RWPE2 (cell line): ENCODE results near the gene KRT32.

Source experiments
- ATAC-seq: fragments of 200-7000 bp; cut with Tn5 transposase; 3 replicates; pipeline ENCODE4 v1.9.1; 2021; ENCODE audit warnings: low read depth
- DNase-seq: peaks from one replicate; pipeline ENCODE4 v3.0.0-alpha.2; 2020; ENCODE audit warnings: low spot score
- H3K27ac ChIP-seq: fragments of 450-650 bp; 2 replicates; pipeline ENCODE4 v1.5.1; 2017; ENCODE audit warnings: mild to moderate bottlenecking; ENCODE audit not compliant: poor library complexity, severe bottlenecking
- H3K27me3 ChIP-seq: fragments of 250-450 bp; sonication (Bioruptor Pico); 2 replicates; pipeline ENCODE4 v1.5.1; 2021; ENCODE audit warnings: mild to moderate bottlenecking, moderate library complexity; ENCODE audit not compliant: insufficient read depth, poor library complexity, severe bottlenecking
- H3K36me3 ChIP-seq: fragments of 250-450 bp; sonication (Bioruptor Pico); 2 replicates; pipeline ENCODE4 v1.5.1; 2020; ENCODE audit warnings: low read depth, mild to moderate bottlenecking, moderate library complexity
- H3K4me1 ChIP-seq: fragments of 250-450 bp; sonication (Bioruptor Pico); 2 replicates; pipeline ENCODE4 v1.5.1; 2021; ENCODE audit warnings: mild to moderate bottlenecking, moderate library complexity; ENCODE audit not compliant: insufficient read depth, poor library complexity, severe bottlenecking
- H3K4me3 ChIP-seq: fragments of 250-450 bp; sonication (Bioruptor Pico); 2 replicates; pipeline ENCODE4 v1.5.1; 2021; ENCODE audit warnings: mild to moderate bottlenecking, moderate library complexity; ENCODE audit not compliant: severe bottlenecking
- H3K9me3 ChIP-seq: fragments of 250-450 bp; sonication (Bioruptor Pico); 2 replicates; pipeline ENCODE4 v1.5.1; 2021; ENCODE audit warnings: mild to moderate bottlenecking, moderate library complexity; ENCODE audit not compliant: severe bottlenecking
- TF ChIP-seq, protein P1 (sequence below): fragments of 450-650 bp; IDR thresholded peaks from one replicate; pipeline ENCODE4 v1.5.1; 2017; ENCODE audit warnings: mild to moderate bottlenecking, moderate library complexity; ENCODE audit not compliant: poor library complexity, severe bottlenecking

KRT32 gene

GRCh38 chr17:41476866-41477815 is 10.0 kb upstream of the KRT32 start:
- Histone ChIP-seq H3K4me3 (no peak overlapping the region), H3K4me1 (no peaks in the 10 kb centered on the region), H3K9me3 (no peaks in the 10 kb centered on the region), H3K36me3 (no peaks in the 10 kb centered on the region), H3K27me3 (no peaks in the 10 kb centered on the region), H3K27ac (no peak overlapping the region)
- ATAC-seq (no peak), DNase-seq (no peak)
- TF ChIP-seq, protein P1, sequence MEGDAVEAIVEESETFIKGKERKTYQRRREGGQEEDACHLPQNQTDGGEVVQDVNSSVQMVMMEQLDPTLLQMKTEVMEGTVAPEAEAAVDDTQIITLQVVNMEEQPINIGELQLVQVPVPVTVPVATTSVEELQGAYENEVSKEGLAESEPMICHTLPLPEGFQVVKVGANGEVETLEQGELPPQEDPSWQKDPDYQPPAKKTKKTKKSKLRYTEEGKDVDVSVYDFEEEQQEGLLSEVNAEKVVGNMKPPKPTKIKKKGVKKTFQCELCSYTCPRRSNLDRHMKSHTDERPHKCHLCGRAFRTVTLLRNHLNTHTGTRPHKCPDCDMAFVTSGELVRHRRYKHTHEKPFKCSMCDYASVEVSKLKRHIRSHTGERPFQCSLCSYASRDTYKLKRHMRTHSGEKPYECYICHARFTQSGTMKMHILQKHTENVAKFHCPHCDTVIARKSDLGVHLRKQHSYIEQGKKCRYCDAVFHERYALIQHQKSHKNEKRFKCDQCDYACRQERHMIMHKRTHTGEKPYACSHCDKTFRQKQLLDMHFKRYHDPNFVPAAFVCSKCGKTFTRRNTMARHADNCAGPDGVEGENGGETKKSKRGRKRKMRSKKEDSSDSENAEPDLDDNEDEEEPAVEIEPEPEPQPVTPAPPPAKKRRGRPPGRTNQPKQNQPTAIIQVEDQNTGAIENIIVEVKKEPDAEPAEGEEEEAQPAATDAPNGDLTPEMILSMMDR = no peak

DNA sequence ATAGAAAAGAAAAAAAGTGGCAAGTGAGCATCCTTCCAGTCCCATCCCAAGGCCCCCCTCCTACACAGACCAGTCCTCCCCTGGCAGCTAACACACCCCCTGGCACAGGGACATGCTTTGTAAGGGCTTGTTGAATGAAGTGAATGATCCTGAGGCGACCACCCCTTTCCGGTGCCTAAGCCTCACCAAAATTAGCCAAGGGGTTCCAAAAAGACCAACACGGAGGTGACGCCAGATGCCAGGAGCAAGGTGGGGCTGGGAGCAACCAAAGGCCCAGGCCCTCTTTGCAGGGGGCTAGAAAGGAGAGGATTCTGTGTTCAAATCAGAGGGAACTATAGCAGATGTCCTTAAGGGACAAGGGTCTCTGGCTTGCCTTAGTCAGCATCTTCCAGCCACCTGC is 8.2 kb upstream of the KRT32 start:
- TF ChIP-seq, protein P1 = no peak

DNA sequence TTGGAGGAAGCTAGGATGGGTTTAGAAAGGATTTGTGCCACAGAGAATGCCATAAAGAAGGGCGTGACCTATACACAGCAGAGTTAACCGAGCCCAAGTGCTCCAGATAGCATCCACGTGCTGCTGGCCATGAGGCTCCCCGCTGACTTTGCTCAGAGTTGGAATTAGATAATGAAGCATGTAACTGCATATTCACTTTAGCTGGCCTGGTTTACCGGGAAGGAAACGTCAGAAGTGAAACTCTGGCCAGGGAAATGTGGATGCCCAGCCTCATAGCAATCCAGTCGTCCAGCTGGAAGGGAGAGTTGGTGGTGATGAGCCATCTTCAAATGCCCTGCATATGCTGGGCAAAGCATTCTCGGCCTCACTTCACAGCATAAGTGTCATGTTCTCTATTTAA is 7.7 kb upstream of the KRT32 start:
- DNase-seq (no peak), ATAC-seq (no peak)
- Histone ChIP-seq H3K4me1 (no peaks in the 10 kb centered on the region), H3K27ac (no peak overlapping the region), H3K4me3 (no peak overlapping the region), H3K27me3 (no peaks in the 10 kb centered on the region), H3K36me3 (no peaks in the 10 kb centered on the region), H3K9me3 (no peaks in the 10 kb centered on the region)
- TF ChIP-seq, protein P1 = no peak

More for the DNA sequence above, 8.2 kb upstream of the KRT32 start:
- no peaks in the 10 kb centered on the region for H3K9me3 ChIP-seq
- no peak overlapping the region for H3K27ac ChIP-seq
- H3K4me3 ChIP-seq = no peak overlapping the region
- H3K27me3 ChIP-seq = no peaks in the 10 kb centered on the region
- no peak for DNase-seq
- no peaks in the 10 kb centered on the region for H3K4me1 ChIP-seq
- ATAC-seq = no peak
- H3K36me3 ChIP-seq = no peaks in the 10 kb centered on the region

DNA sequence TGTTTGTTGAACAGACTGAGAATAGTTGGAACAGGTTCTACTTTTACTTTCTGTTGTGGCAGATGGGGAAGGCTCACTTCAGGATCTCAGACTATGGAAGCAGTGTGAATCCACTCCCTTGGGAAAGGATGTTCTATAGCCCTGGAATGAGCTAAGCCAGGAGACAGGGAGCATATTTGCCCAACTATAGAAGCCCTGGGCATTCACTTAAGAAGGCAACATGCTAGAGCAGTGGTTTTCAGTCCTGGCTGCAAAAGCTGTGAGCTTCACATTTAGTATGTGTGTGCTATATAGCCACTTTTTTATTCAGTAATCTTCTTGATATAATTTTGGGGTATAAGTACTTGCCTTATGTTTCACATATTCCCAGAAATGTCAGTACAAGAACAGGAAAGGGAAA is 1.2 kb upstream of the KRT32 start:
- H3K27ac ChIP-seq = no peak overlapping the region
- no peaks in the 10 kb centered on the region for H3K9me3 ChIP-seq
- TF ChIP-seq, protein P1 = no peak
- no peak overlapping the region for H3K4me3 ChIP-seq
- H3K4me1 ChIP-seq = peaks cover 10% of the 10 kb centered on the region
- H3K36me3 ChIP-seq = no peaks in the 10 kb centered on the region
- no peaks in the 10 kb centered on the region for H3K27me3 ChIP-seq
- ATAC-seq = no peak
- DNase-seq = no peak

- Histone ChIP-seq H3K9me3 (no peaks in the 10 kb centered on the region), H3K27me3 (no peaks in the 10 kb centered on the region), H3K4me3 (no peak overlapping the region), H3K36me3 (no peaks in the 10 kb centered on the region), H3K27ac (no peak overlapping the region), H3K4me1 (peaks cover 10% of the 10 kb centered on the region)
- ATAC-seq = no peak
- TF ChIP-seq, protein P1 = no peak
- DNase-seq = no peak
These were observed 375 bp upstream of the KRT32 start for GRCh38 chr17:41467561-41467960.
